ENCODE results near the gene PPP2R2B.

The PPP2R2B gene

GRCh38 chr5:146656703-146657102 is 221.9 kb downstream of the PPP2R2B start:
- no peak for DNase-seq (ENCODE audit: low read depth in 2 of 2)

- DNase-seq (ENCODE audit: low read depth in 2 of 2), result no peak
These were observed 225.0 kb downstream of the PPP2R2B start for GRCh38 chr5:146653560-146653959.

- no peak for DNase-seq (ENCODE audit: low read depth in 2 of 2)
These were observed 226.0 kb downstream of the PPP2R2B start for GRCh38 chr5:146652547-146652946.

GRCh38 chr5:146647656-146648199 is 230.8 kb downstream of the PPP2R2B start:
- no peak for DNase-seq (ENCODE audit: low read depth in 2 of 2)

GRCh38 chr5:146646441-146646840 is 232.1 kb downstream of the PPP2R2B start:
- no peak for DNase-seq (ENCODE audit: low read depth in 2 of 2)

- DNase-seq (ENCODE audit: low read depth in 2 of 2), result no peak
These were observed 233.2 kb downstream of the PPP2R2B start for GRCh38 chr5:146645342-146645741.

- no peak for DNase-seq (ENCODE audit: low read depth in 2 of 2)
These were observed 233.7 kb downstream of the PPP2R2B start for GRCh38 chr5:146644831-146645230.

- DNase-seq (ENCODE audit: low read depth in 2 of 2), result no peak
These were observed 234.8 kb downstream of the PPP2R2B start for GRCh38 chr5:146643776-146644175.

GRCh38 chr5:146642410-146642809 is 236.1 kb downstream of the PPP2R2B start:
- no peak for DNase-seq (ENCODE audit: low read depth in 2 of 2)

GRCh38 chr5:146641941-146642340 is 236.6 kb downstream of the PPP2R2B start:
- DNase-seq (ENCODE audit: low read depth in 2 of 2), result no peak

- DNase-seq (ENCODE audit: low read depth in 2 of 2), result no peak
These were observed 238.2 kb downstream of the PPP2R2B start for GRCh38 chr5:146640285-146640896.

- DNase-seq (ENCODE audit: low read depth in 2 of 2), result no peak
These were observed 243.1 kb downstream of the PPP2R2B start for GRCh38 chr5:146635443-146635842.

- no peak for DNase-seq (ENCODE audit: low read depth in 2 of 2)
These were observed 245.2 kb downstream of the PPP2R2B start for GRCh38 chr5:146633323-146633764.

GRCh38 chr5:146632620-146633322 is 245.8 kb downstream of the PPP2R2B start:
- no peak for DNase-seq (ENCODE audit: low read depth in 2 of 2)

- no peak for DNase-seq (ENCODE audit: low read depth in 2 of 2)
These were observed 248.1 kb downstream of the PPP2R2B start for GRCh38 chr5:146630472-146630871.

GRCh38 chr5:146628950-146629349 is 249.6 kb downstream of the PPP2R2B start:
- no peak for DNase-seq (ENCODE audit: low read depth in 2 of 2)

GRCh38 chr5:146626936-146627335 is 251.6 kb downstream of the PPP2R2B start:
- no peak for DNase-seq (ENCODE audit: low read depth in 2 of 2)

- DNase-seq (ENCODE audit: low read depth in 2 of 2), result no peak
These were observed 254.4 kb downstream of the PPP2R2B start for GRCh38 chr5:146624179-146624578.

GRCh38 chr5:146623666-146624065 is 254.9 kb downstream of the PPP2R2B start:
- DNase-seq (ENCODE audit: low read depth in 2 of 2), result no peak

- no peak for DNase-seq (ENCODE audit: low read depth in 2 of 2)
These were observed 255.5 kb downstream of the PPP2R2B start for GRCh38 chr5:146623009-146623408.

GRCh38 chr5:146622391-146622790 is 256.2 kb downstream of the PPP2R2B start:
- DNase-seq (ENCODE audit: low read depth in 2 of 2), result no peak

- no peak for DNase-seq (ENCODE audit: low read depth in 2 of 2)
These were observed 257.9 kb downstream of the PPP2R2B start for GRCh38 chr5:146620669-146621051.

- DNase-seq (ENCODE audit: low read depth in 2 of 2), result no peak
These were observed 258.4 kb downstream of the PPP2R2B start for GRCh38 chr5:146620031-146620668.
